Measurements from ENCODE around the gene PRXL2C. TPM values are rescaled to one million over a fixed set of nuclear protein-coding genes. Genes with fewer than 3 reads are reported as not detected.

PRXL2C gene
- total and polyA plus RNA-seq, 2 donors (not counting 1 experiment from before 2014, with no cell fraction given) = 10.9 to 16.1 TPM

DNA sequence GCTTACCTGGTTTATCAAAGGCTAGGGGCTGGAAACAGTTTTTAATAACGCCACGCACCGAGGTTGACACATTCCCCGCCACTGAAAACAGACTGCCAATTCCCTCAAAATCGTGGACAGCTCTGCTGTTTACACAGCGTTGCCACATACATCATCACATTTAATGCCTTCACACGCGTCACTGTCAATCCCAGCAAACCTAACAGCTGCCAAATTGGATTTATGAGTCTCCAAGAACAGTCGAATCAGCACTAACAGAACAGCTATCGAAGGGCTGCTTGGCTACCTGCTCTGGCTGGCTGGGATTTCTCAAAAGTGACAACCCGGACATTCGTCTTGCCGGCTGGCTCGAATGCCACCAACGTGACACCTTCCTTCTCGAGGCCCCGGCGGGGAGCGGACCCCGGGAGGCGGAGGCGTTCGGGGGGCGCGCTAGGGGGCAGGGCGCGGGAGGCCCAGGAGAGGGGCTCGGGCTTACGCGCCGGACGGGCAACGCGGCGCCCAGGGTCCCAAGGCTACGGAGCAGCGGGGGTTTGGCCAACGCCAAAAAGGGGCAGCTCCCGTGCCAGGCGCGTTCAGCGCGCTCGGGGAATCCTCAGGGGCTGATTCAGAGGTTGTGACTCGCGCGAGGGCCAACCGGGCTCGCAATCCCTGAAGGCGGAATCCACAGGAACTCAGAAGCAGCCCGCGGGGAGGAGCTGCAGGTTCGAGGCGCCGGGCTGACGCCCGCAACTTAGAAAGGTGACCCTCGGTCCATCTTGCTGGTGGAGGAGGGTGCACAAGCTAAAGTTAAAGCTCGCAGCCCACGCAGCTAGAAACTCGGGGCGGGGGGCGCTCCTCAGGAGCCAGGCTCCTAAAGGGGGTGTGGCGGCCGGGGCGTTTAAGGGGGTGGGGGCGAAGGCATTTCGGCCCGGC is 36.7 kb downstream of the PRXL2C start:
- H3K27ac Mint-ChIP-seq = no peak overlapping the region
- H3K4me1 Mint-ChIP-seq = peaks cover 7% of the 10 kb centered on the region
- Histone ChIP-seq H3K27me3 (replicated peaks in 1 of 4; ENCODE audit: control extremely low read depth in 1 of 4, control insufficient read depth in 3 of 4, insufficient read depth in 4 of 4, low read length in 3 of 4) (peaks cover 0 to 41% (median 25%) of the 10 kb centered on the region in 4 experiments), H3K4me3 (ENCODE audit: control extremely low read depth in 1 of 5, extremely low read depth in 1 of 5, insufficient read depth in 1 of 5, low read depth in 2 of 5, low read length in 4 of 5) (peak overlapping the region in 3 of 5 experiments; percentile 38 to 58 (median 51)), H3K4me2 (replicated peaks; ENCODE audit: low read depth, low read length, poor library complexity, severe bottlenecking) (peak overlapping the region; percentile 86), H4K20me1 (ENCODE audit: control insufficient read depth, insufficient read depth, low read length, poor library complexity, severe bottlenecking) (no peaks in the 10 kb centered on the region), H3K4me1 (ENCODE audit: control insufficient read depth in 2 of 2, insufficient read depth in 2 of 2, low read length in 2 of 2) (peaks cover 11 to 14% of the 10 kb centered on the region in 2 donors), H3K36me3 (replicated peaks in 1 of 2; ENCODE audit: control extremely low read depth in 1 of 2, control insufficient read depth in 1 of 2, extremely low read depth in 1 of 2, insufficient read depth in 2 of 2, low read length in 1 of 2) (no peaks in the 10 kb centered on the region), H3K9ac (ENCODE audit: low read length) (peak overlapping the region; percentile 53), H3K9me3 (ENCODE audit: control extremely low read depth in 1 of 3, control insufficient read depth in 2 of 3, insufficient read depth in 1 of 3, low read length in 2 of 3) (peaks cover 0 to 11% (median 0%) of the 10 kb centered on the region in 3 donors), H2AFZ (ENCODE audit: insufficient read depth, low read depth, low read length, poor library complexity, severe bottlenecking) (peak overlapping the region; percentile 74), H3K79me2 (ENCODE audit: control insufficient read depth, insufficient read depth, low read length) (no peaks in the 10 kb centered on the region), H3K27ac (ENCODE audit: low read length in 2 of 2) (no peak overlapping the region)
- H3K4me3 Mint-ChIP-seq = peak overlapping the region; percentile 57
- CTCF ChIA-PET = no interaction called here
- 12% methylated on average over 69 of the region's 69 CpGs for WGBS (ENCODE audit: insufficient coverage)
- POLR2A ChIA-PET = no interaction called here
- ATAC-seq (ENCODE audit: low read depth) = no peak
- DNase-seq = peak; percentile 35
- peaks cover 51% of the 10 kb centered on the region for H3K27me3 Mint-ChIP-seq
- TF ChIP-seq, protein P1, sequence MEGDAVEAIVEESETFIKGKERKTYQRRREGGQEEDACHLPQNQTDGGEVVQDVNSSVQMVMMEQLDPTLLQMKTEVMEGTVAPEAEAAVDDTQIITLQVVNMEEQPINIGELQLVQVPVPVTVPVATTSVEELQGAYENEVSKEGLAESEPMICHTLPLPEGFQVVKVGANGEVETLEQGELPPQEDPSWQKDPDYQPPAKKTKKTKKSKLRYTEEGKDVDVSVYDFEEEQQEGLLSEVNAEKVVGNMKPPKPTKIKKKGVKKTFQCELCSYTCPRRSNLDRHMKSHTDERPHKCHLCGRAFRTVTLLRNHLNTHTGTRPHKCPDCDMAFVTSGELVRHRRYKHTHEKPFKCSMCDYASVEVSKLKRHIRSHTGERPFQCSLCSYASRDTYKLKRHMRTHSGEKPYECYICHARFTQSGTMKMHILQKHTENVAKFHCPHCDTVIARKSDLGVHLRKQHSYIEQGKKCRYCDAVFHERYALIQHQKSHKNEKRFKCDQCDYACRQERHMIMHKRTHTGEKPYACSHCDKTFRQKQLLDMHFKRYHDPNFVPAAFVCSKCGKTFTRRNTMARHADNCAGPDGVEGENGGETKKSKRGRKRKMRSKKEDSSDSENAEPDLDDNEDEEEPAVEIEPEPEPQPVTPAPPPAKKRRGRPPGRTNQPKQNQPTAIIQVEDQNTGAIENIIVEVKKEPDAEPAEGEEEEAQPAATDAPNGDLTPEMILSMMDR (IDR thresholded peaks at IDR 0.05) = no peak
- TF ChIP-seq EZH2 (IDR thresholded peaks at IDR 0.05; ENCODE audit: borderline replicate concordance, insufficient read depth, low read depth, low read length, poor library complexity, severe bottlenecking) = peak; percentile 67
- intact Hi-C loops (cut with micrococcal nuclease) = no loop called here
- no peaks in the 10 kb centered on the region for H3K9me3 Mint-ChIP-seq (ENCODE audit: insufficient read depth)

All from B cell (primary cell).